ENCODE measurements around the gene H6PD.

- TF ChIP-seq GATA2 (IDR thresholded peaks at IDR 0.05; ENCODE audit: low read depth, low read length) = no peak
- no peak for TF ChIP-seq GATA3 (IDR thresholded peaks at IDR 0.05; ENCODE audit: low read depth, low read length)
Measured at GRCh38 chr1:9261496-9261895, 26.9 kb downstream of the H6PD start.
